ENCODE measurements around the gene DPM3.

The DPM3 gene

GRCh38 chr1:155178441-155179111 is 38.2 kb upstream of the DPM3 start:
- peaks cover 22% of the 10 kb centered on the region for H3K4me1 Mint-ChIP-seq (ENCODE audit: low read depth)
- H3K4me3 Mint-ChIP-seq, result no peak overlapping the region
- peaks cover 4% of the 10 kb centered on the region for H3K36me3 Mint-ChIP-seq
- H3K9me3 Mint-ChIP-seq (ENCODE audit: low read depth), result no peaks in the 10 kb centered on the region
- H3K27me3 Mint-ChIP-seq, result no peaks in the 10 kb centered on the region
- no peak overlapping the region for H3K27ac Mint-ChIP-seq

- no peaks in the 10 kb centered on the region for H3K27me3 Mint-ChIP-seq
- H3K4me1 Mint-ChIP-seq (ENCODE audit: low read depth), result peaks cover 28% of the 10 kb centered on the region
- H3K36me3 Mint-ChIP-seq, result peaks cover 2% of the 10 kb centered on the region
- no peak overlapping the region for H3K27ac Mint-ChIP-seq
- H3K4me3 Mint-ChIP-seq, result no peak overlapping the region
- no peaks in the 10 kb centered on the region for H3K9me3 Mint-ChIP-seq (ENCODE audit: low read depth)
These were observed 37.6 kb upstream of the DPM3 start for GRCh38 chr1:155177918-155178281.

GRCh38 chr1:155177192-155177917 is 37.0 kb upstream of the DPM3 start:
- H3K27ac Mint-ChIP-seq, result no peak overlapping the region
- H3K9me3 Mint-ChIP-seq (ENCODE audit: low read depth), result no peaks in the 10 kb centered on the region

GRCh38 chr1:155176544-155177071 is 36.3 kb upstream of the DPM3 start:
- H3K27me3 Mint-ChIP-seq, result no peaks in the 10 kb centered on the region
- peak overlapping the region; percentile 16 for H3K27ac Mint-ChIP-seq
- peaks cover 37% of the 10 kb centered on the region for H3K4me1 Mint-ChIP-seq (ENCODE audit: low read depth)
- H3K4me3 Mint-ChIP-seq, result peak overlapping the region; percentile 27
- H3K9me3 Mint-ChIP-seq (ENCODE audit: low read depth), result no peaks in the 10 kb centered on the region
- H3K36me3 Mint-ChIP-seq, result peaks cover 2% of the 10 kb centered on the region

More at GRCh38 chr1:155177192-155177917, 37.0 kb upstream of the DPM3 start:
- Mint-ChIP-seq H3K4me3 (no peak overlapping the region), H3K36me3 (peaks cover 2% of the 10 kb centered on the region), H3K4me1 (ENCODE audit: low read depth) (peaks cover 30% of the 10 kb centered on the region), H3K27me3 (no peaks in the 10 kb centered on the region)

GRCh38 chr1:155175927-155176371 is 35.6 kb upstream of the DPM3 start:
- Mint-ChIP-seq H3K4me1 (ENCODE audit: low read depth) (peaks cover 41% of the 10 kb centered on the region), H3K27ac (no peak overlapping the region), H3K27me3 (no peaks in the 10 kb centered on the region), H3K4me3 (no peak overlapping the region), H3K36me3 (peaks cover 2% of the 10 kb centered on the region), H3K9me3 (ENCODE audit: low read depth) (no peaks in the 10 kb centered on the region)

GRCh38 chr1:155175281-155175926 is 35.1 kb upstream of the DPM3 start:
- H3K4me3 Mint-ChIP-seq, result peak overlapping the region; percentile 13
- peaks cover 42% of the 10 kb centered on the region for H3K4me1 Mint-ChIP-seq (ENCODE audit: low read depth)
- peak overlapping the region; percentile 22 for H3K27ac Mint-ChIP-seq
- H3K36me3 Mint-ChIP-seq, result peaks cover 2% of the 10 kb centered on the region
- H3K27me3 Mint-ChIP-seq, result no peaks in the 10 kb centered on the region
- no peaks in the 10 kb centered on the region for H3K9me3 Mint-ChIP-seq (ENCODE audit: low read depth)

- Mint-ChIP-seq H3K9me3 (ENCODE audit: low read depth) (no peaks in the 10 kb centered on the region), H3K36me3 (peaks cover 4% of the 10 kb centered on the region), H3K4me1 (ENCODE audit: low read depth) (peaks cover 47% of the 10 kb centered on the region)
These were observed 34.3 kb upstream of the DPM3 start for GRCh38 chr1:155174324-155175280.

GRCh38 chr1:155173478-155174323 is 33.4 kb upstream of the DPM3 start, which contains the start of gene TRIM46:
TRIM46 (plus strand) TSS chr1:155173849; CDS start chr1:155173967, 118 bp downstream.
- H3K4me1 Mint-ChIP-seq (ENCODE audit: low read depth), result peaks cover 47% of the 10 kb centered on the region
- H3K4me3 Mint-ChIP-seq, result peak within 1 kb of the TSS; percentile 98
- H3K27me3 Mint-ChIP-seq, result no peaks in the 10 kb centered on the region
- H3K9me3 Mint-ChIP-seq (ENCODE audit: low read depth), result no peaks in the 10 kb centered on the region
- peaks cover 8% of the 10 kb centered on the region for H3K36me3 Mint-ChIP-seq
- H3K27ac Mint-ChIP-seq, result peak within 1 kb of the TSS; percentile 99

More at GRCh38 chr1:155174324-155175280, 34.3 kb upstream of the DPM3 start:
- H3K27me3 Mint-ChIP-seq, result no peaks in the 10 kb centered on the region
- peak overlapping the region; percentile 99 for H3K27ac Mint-ChIP-seq
- peak overlapping the region; percentile 98 for H3K4me3 Mint-ChIP-seq

- Mint-ChIP-seq H3K27ac (peak within 1 kb of the TSS; percentile 99), H3K4me3 (peak within 1 kb of the TSS; percentile 98), H3K27me3 (no peaks in the 10 kb centered on the region), H3K4me1 (ENCODE audit: low read depth) (peaks cover 49% of the 10 kb centered on the region), H3K36me3 (peaks cover 8% of the 10 kb centered on the region), H3K9me3 (ENCODE audit: low read depth) (no peaks in the 10 kb centered on the region)
These were observed 32.6 kb upstream of the DPM3 start, which contains the start of gene KRTCAP2 for GRCh38 chr1:155172732-155173477. KRTCAP2 (minus strand) TSS chr1:155173304; CDS start chr1:155173224, 80 bp downstream.

- H3K4me1 Mint-ChIP-seq (ENCODE audit: low read depth), result peaks cover 57% of the 10 kb centered on the region
- no peaks in the 10 kb centered on the region for H3K9me3 Mint-ChIP-seq (ENCODE audit: low read depth)
- H3K27ac Mint-ChIP-seq, result peak overlapping the region; percentile 99
- H3K27me3 Mint-ChIP-seq, result no peaks in the 10 kb centered on the region
- peaks cover 6% of the 10 kb centered on the region for H3K36me3 Mint-ChIP-seq
- peak overlapping the region; percentile 98 for H3K4me3 Mint-ChIP-seq
These were observed 31.8 kb upstream of the DPM3 start for GRCh38 chr1:155171836-155172731.

- peaks cover 6% of the 10 kb centered on the region for H3K36me3 Mint-ChIP-seq
- no peak overlapping the region for H3K4me3 Mint-ChIP-seq
- H3K27me3 Mint-ChIP-seq, result no peaks in the 10 kb centered on the region
- H3K9me3 Mint-ChIP-seq (ENCODE audit: low read depth), result no peaks in the 10 kb centered on the region
- peaks cover 49% of the 10 kb centered on the region for H3K4me1 Mint-ChIP-seq (ENCODE audit: low read depth)
- H3K27ac Mint-ChIP-seq, result no peak overlapping the region
These were observed 30.5 kb upstream of the DPM3 start for GRCh38 chr1:155170806-155171205.
